HG03571 (cell line): ENCODE results near the gene HLA-DRB5.
"Not testable (repeated sequence)": the region's sequence is repeated elsewhere in the genome, so short reads cannot be mapped to it uniquely, and the experiment has no call there.

Experiments used
- ATAC-seq: cut with Tn5 transposase; IDR thresholded peaks from one replicate; pipeline ENCODE4 v1.9.1; 2021; ENCODE audit not compliant: unreplicated experiment

HLA-DRB5 gene

DNA sequence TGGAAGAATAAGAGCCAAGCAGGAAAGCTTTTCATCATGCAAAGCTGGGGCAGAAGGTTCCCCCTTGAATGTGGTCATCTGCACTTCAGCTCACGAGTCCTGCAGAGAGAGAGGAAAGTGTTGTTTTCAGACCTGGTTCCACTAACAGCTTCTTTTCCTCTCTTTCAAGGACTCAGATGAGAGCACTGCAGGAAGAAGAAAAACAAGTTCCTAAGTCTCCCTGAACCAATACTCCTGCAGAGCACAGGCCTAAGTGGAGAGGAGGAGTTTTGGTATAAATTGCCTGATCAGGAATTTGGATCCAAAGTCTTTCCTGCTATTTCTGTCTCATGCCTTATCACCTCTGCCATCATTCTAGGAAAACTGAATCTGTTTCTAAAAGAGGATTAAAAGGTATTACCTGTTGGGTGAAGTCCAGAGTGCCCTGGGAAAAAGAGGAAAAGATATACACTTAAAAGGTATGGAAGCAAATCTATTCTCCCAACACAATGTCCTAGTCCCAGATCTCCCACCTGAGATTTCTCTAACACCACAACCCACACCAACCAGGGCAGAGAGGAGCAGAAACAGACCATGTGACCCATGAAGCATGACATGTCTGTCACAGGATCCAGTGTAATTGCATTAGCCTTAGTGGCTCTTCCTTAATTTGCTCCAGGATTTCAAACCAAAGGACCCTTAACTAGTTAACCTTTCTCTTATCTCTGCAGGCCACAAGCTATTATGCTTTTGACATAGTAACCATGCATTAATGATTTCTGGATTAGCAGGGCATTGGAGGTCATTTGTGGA is 12.2 kb downstream of the HLA-DRB5 start:
- no peak for ATAC-seq

- ATAC-seq: no peak
Measured at GRCh38 chr6:32501016-32501415, 29.1 kb downstream of the HLA-DRB5 start.

GRCh38 chr6:32492351-32492750 is 37.7 kb downstream of the HLA-DRB5 start:
- ATAC-seq: no peak

DNA sequence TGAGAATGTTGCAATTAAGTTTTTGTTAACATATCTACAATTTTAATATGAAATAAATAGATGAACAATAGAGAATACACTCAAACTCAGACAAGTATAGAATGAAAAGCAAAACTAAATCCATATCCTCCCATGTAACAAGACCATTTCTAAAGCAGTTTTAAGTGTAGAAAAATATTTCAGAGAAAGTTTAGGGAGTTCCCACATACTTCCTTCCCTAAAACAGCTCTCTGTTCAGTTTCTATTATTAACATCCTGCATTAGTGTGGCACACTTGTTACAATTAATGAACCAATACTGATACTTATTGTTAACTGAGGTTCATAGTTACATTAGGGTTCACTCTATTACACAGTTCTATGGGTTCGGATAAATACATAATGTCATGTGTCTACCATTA is 38.4 kb downstream of the HLA-DRB5 start:
- no peak for ATAC-seq

GRCh38 chr6:32488083-32488482 is 42.0 kb downstream of the HLA-DRB5 start:
- no peak for ATAC-seq

DNA sequence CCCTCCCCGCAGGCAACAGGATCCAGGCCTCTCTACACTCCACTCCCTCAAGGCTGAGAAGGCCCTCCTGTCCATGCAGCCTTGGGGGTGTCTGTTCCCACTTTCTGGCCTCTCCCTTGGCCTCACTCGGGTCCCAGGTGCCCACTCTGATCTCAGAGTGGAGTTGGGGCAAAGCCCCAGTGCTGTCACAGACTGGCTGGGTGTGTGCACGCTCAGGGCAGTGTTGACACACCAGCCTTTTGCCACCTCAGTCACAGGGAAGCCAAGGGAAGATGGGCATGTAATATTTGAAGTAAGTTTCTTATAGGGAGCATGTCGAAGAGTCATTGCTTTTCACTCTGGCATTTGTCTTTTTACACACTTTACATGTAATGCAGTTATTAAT is 45.5 kb downstream of the HLA-DRB5 start:
- no peak for ATAC-seq

DNA sequence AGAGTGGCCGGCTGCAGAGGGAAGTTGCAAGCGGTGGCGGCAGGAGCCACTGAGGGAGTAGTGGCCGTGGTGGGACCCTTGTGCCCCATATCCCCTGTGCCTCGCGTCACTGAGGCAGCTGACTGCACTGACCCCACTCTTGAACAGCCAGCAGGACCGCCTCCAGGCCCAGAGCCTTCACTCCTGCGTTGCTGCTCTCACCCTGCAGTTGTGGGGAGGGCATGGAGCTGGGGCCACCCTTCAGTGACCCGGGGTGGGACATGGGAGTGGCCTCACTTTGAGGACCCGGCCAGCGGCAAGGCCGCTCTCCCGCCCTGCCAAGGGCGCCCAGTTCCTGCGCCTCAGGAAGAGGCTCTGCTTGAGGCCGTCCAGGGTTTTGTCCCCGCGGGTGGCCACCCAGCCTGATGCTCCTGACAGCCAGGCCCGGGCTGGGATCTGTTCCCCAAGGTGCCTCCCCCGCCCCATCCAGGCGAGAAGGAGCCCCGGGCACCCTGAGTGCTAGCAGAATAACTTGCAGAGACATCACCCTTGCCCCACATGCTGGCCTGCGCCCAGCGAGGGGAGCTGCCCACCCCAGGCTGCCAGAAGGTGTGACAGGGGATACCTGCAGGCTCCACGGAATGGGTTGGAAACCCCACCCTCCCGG is 46.0 kb downstream of the HLA-DRB5 start:
- ATAC-seq: no peak

DNA sequence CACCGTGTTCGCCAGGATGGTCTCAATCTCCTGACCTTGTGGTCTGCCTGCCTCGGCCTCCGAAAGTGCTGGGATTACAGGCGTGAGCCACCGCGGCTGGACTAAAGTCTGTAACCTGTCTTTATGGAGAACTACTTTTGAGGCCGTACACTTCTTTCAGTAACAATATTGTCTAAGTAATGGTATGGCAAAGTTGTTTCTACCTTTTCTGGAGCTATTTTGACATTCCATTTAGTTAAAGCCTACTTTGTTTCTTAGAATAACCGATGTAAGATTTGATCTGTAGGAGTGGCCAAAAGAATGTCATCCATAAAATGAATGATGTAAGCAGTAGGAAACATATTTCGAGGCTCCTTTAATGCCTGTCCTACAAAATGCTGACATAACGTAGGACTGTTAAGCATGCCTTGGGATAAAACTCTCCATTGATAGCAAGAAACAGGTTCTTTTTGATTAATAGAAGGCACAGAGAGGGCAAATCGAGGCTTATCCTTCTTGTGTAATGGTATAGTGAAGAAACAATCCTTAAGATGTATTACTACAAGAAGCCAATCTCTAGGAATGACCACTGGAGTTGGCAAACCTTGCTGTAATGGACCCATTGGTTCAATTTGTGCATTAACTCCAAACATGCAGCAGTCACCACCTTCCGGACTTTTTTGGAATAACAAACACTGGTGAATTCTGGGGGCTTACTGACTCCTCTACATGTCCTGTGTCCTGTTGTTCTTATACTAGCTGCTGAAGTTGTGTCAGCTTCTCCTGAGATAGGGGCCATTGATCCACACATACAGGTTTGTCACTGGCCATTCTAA is 54.5 kb downstream of the HLA-DRB5 start:
- ATAC-seq: no peak

DNA sequence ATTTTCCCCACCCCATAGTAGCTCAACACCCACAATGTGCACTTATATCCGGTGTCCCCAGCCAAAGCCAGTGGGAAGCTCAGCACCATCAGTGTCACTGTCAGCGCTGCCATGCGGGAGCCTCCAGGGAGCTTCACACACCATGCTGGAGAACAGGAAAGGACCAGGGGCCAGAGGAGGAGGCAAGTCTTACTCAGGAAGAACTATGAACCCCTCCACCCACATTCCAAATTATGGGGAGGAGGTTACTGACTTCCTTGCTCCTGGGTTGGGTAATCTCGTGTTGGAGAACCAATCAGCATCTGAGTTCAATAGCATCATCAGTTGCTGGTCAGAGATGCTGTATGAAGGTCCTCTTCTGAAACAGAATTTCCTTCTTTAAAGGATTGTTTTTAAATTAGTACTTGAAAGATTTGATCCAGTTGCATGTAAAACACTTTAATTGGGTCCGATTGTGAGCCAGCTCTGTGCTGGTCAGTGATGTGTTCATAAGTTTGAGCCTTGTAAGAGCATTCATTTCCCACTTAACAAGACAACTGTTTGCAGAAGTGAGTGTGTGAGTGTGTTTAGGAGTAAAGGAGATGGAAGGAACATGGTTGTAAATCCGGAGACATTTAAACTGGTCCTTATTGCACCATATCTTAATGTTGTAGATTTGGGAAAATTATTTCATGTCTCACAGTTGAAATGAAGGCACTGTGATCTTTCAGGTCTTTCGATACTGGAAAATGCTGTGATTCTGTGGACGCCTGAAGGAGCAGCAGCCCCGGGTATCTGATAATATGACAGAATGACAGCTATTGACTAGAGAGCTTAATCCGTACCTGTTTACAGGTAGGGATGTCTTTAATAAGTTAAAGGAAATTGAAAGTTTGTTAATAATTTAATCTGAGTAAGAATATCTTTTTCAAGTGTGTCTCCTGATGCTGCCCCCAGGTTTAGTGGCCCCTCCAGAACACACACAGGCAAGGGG is 56.4 kb downstream of the HLA-DRB5 start:
- peak; percentile 85 for ATAC-seq

- no peak for ATAC-seq
Measured at GRCh38 chr6:32472781-32473375, 57.2 kb downstream of the HLA-DRB5 start.

DNA sequence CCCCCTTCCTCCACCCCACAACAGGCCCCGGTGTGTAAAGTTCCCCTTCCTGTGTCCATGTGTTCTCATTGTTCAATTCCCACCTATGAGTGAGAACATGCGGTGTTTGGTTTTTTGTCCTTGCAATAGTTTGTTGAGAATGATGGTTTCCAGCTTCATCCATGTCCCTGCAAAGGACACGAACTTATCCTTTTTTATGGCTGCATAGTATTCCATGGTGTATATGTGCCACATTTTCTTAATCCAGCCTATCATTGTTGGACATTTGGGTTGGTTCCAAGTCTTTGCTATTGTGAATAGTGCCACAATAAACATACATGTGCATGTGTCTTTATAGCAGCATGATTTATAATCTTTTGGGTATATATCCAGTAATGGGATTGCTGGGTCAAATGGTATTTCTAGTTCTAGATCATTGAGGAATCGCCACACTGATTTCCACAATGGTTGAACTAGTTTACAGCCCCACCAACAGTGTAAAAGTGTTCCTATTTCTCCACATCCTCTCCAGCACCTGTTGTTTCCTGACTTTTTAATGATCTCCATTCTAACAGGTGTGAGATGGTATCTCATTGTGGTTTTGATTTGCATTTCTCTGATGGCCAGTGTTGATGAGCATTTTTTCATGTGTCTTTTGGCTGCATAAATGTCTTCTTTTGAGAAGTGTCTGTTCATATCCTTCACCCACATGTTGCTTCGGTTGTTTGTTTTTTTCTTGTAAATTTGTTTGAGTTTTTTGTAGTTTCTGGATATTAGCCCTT is 62.2 kb downstream of the HLA-DRB5 start:
- ATAC-seq: not testable (repeated sequence)
